MCF 10A (cell line): ENCODE results near the gene APCDD1L. TPM values are rescaled to one million over a fixed set of nuclear protein-coding genes. Genes with fewer than 3 reads are reported as not detected.

Experiments
- BruUV-seq: library from RNA; stranded (reverse); fragments of 400-500 nt; replicated peaks from 2 replicates; lab custom pipeline; 2021; lab: Mats Ljungman, UMichigan
- CTCF ChIA-PET: fragments of 300-600 bp; sonication (Branson Sonifier 250); formaldehyde crosslinking; extraction: SDS; loops from one replicate; lab custom pipeline; 2021; ENCODE audit warnings: antibody characterized with exemption, inconsistent platforms; lab: Yijun Ruan, JAX
- POLR2A ChIA-PET: fragments of 300-600, 350-650 bp; sonication (Branson Sonifier 250); formaldehyde crosslinking; extraction: SDS; loops from one replicate; lab custom pipeline; 2020; ENCODE audit warnings: antibody characterized with exemption, inconsistent platforms; lab: Yijun Ruan, JAX
- DNase-seq: peaks from one replicate; pipeline ENCODE4 v3.0.0-alpha.2; 2018; ENCODE audit not compliant: unreplicated experiment
- H3K27ac Mint-ChIP-seq: one replicate; pipeline ENCODE4 v1.8.0; 2022; ENCODE audit warnings: mild to moderate bottlenecking, low read depth, mixed read lengths; ENCODE audit not compliant: unreplicated experiment
- H3K27me3 Mint-ChIP-seq: one replicate; pipeline ENCODE4 v1.8.0; 2022; ENCODE audit warnings: mixed read lengths; ENCODE audit not compliant: insufficient read depth, unreplicated experiment
- H3K36me3 Mint-ChIP-seq: one replicate; pipeline ENCODE4 v1.8.0; 2022; ENCODE audit warnings: mild to moderate bottlenecking, moderate library complexity, mixed read lengths; ENCODE audit not compliant: insufficient read depth, unreplicated experiment
- H3K4me1 Mint-ChIP-seq: one replicate; pipeline ENCODE4 v1.8.0; 2022; ENCODE audit warnings: mixed read lengths; ENCODE audit not compliant: insufficient read depth, unreplicated experiment
- H3K4me3 Mint-ChIP-seq: one replicate; pipeline ENCODE4 v1.8.0; 2022; ENCODE audit warnings: mild to moderate bottlenecking, moderate library complexity, mixed read lengths; ENCODE audit not compliant: unreplicated experiment
- H3K9me3 Mint-ChIP-seq: one replicate; pipeline ENCODE4 v1.8.0; 2022; ENCODE audit warnings: mixed read lengths; ENCODE audit not compliant: unreplicated experiment
- intact Hi-C: fragments of 100-400 bp; cut with micrococcal nuclease; formaldehyde crosslinking; loops from 2 replicates; pipeline ENCODE4 v1.14.1; 2022
- total RNA-seq: library from RNA; stranded (reverse); gene quantifications from 2 replicates; pipeline ENCODE4 v1.2.3, GENCODE V29; 2022
- TF ChIP-seq, protein P1 (sequence below): fragments of 200-600 bp; IDR thresholded peaks from one replicate; pipeline ENCODE4 v1.8.0; 2022; ENCODE audit warnings: antibody characterized with exemption, mild to moderate bottlenecking; ENCODE audit not compliant: unreplicated experiment

The APCDD1L gene
- total RNA-seq, 1 experiment from 2014 or later = 0.86 TPM

GRCh38 chr20:58482416-58482815 is 32.8 kb downstream of the APCDD1L start:
- Mint-ChIP-seq H3K36me3 (peaks cover 5% of the 10 kb centered on the region), H3K9me3 (peaks cover 31% of the 10 kb centered on the region), H3K4me3 (no peak overlapping the region), H3K4me1 (no peaks in the 10 kb centered on the region), H3K27me3 (no peaks in the 10 kb centered on the region), H3K27ac (no peak overlapping the region)
- TF ChIP-seq, protein P1, sequence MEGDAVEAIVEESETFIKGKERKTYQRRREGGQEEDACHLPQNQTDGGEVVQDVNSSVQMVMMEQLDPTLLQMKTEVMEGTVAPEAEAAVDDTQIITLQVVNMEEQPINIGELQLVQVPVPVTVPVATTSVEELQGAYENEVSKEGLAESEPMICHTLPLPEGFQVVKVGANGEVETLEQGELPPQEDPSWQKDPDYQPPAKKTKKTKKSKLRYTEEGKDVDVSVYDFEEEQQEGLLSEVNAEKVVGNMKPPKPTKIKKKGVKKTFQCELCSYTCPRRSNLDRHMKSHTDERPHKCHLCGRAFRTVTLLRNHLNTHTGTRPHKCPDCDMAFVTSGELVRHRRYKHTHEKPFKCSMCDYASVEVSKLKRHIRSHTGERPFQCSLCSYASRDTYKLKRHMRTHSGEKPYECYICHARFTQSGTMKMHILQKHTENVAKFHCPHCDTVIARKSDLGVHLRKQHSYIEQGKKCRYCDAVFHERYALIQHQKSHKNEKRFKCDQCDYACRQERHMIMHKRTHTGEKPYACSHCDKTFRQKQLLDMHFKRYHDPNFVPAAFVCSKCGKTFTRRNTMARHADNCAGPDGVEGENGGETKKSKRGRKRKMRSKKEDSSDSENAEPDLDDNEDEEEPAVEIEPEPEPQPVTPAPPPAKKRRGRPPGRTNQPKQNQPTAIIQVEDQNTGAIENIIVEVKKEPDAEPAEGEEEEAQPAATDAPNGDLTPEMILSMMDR = no peak
- BruUV-seq = no TSS peak
- ChIA-PET POLR2A (no interaction called here), CTCF (interaction anchor here (0.6 to 1.2 kb wide), 2 partner anchors 12 to 131 kb away, joined by 3 read pairs; no protein-coding TSS in a partner anchor)
- intact Hi-C loops = no loop called here
- DNase-seq = no peak

GRCh38 chr20:58481481-58482021 is 33.6 kb downstream of the APCDD1L start:
- BruUV-seq = no TSS peak
- no peak overlapping the region for H3K4me3 Mint-ChIP-seq
- no peak overlapping the region for H3K27ac Mint-ChIP-seq
- H3K27me3 Mint-ChIP-seq = no peaks in the 10 kb centered on the region
- TF ChIP-seq, protein P1 = peak; percentile 24
- peaks cover 39% of the 10 kb centered on the region for H3K9me3 Mint-ChIP-seq
- DNase-seq = peak; percentile 53
- peaks cover 5% of the 10 kb centered on the region for H3K36me3 Mint-ChIP-seq
- no peaks in the 10 kb centered on the region for H3K4me1 Mint-ChIP-seq
- intact Hi-C loops = no loop called here
- ChIA-PET POLR2A (no interaction called here), CTCF (interaction anchor here (1.0 to 1.1 kb wide), 3 partner anchors 11 to 976 kb away, joined by 3 read pairs; no protein-coding TSS in a partner anchor)

GRCh38 chr20:58480551-58481336 is 34.5 kb downstream of the APCDD1L start:
- intact Hi-C loops = no loop called here
- Mint-ChIP-seq H3K27ac (no peak overlapping the region), H3K4me1 (no peaks in the 10 kb centered on the region), H3K36me3 (peaks cover 5% of the 10 kb centered on the region), H3K9me3 (peaks cover 33% of the 10 kb centered on the region), H3K4me3 (no peak overlapping the region), H3K27me3 (no peaks in the 10 kb centered on the region)
- BruUV-seq = no TSS peak
- ChIA-PET POLR2A (no interaction called here), CTCF (interaction anchor here (0.6 to 1.7 kb wide), 7 partner anchors 11 to 976 kb away, joined by 3 read pairs; partner anchors contain the start of gene STX16)
- no peak for DNase-seq
- TF ChIP-seq, protein P1 = no peak

DNA sequence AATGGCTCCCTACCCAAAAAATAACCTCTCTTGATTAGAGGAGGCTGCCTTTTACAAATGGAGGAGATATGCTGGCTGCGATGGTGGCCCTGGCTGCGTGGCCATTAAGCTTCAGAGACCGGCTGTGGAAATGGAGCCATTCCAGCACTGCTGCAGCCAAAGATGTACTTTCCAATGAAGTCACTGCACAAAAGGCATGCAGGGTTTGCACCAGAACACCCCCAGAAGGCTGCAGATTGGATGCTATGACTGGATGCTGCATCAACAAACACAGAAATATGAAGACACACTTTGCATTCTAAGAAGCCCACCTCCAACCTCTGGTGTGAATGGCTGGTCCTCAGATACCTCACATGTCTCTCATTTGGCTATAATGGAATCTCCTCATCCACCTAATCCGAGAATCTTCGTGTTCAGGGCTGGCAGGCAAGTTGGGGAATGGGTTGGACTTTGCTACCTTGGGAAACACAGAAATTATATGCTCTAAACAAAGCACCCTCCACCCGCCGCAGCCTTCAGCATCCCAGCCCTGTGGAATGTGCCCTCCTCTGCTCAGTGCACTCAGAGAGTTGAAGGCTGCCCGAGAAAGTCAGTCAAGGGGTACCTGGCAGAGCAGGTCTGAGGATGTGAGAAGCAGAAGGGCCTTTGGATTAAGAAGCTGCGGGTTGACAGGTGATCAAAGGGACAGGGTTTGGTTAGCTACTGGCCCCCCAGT is 35.3 kb downstream of the APCDD1L start:
- Mint-ChIP-seq H3K4me3 (no peak overlapping the region), H3K9me3 (peaks cover 30% of the 10 kb centered on the region), H3K27ac (no peak overlapping the region), H3K4me1 (no peaks in the 10 kb centered on the region), H3K27me3 (no peaks in the 10 kb centered on the region), H3K36me3 (peaks cover 5% of the 10 kb centered on the region)
- BruUV-seq = no TSS peak
- intact Hi-C loops = no loop called here
- ChIA-PET POLR2A (interaction anchor here (0.8 kb wide), 1 partner anchor 26 kb away, joined by 4 read pairs; no protein-coding TSS in a partner anchor), CTCF (interaction anchor here (0.6 to 1.7 kb wide), 5 partner anchors 31 to 1083 kb away, joined by 3 to 5 read pairs (median 3); partner anchors contain the start of gene STX16)
- TF ChIP-seq, protein P1 = no peak
- no peak for DNase-seq
